HCT116 (cell line): ENCODE data around the gene VPS26A. TPM values are rescaled to one million over a fixed set of nuclear protein-coding genes. Genes with fewer than 3 reads are reported as not detected.

ENCODE experiments used
- ATAC-seq: fragments of 200-7000 bp; cut with Tn5 transposase; 2 replicates; pipeline ENCODE4 v1.9.1; 2020; ENCODE audit warnings: mild to moderate bottlenecking, moderate library complexity
- BruUV-seq: library from RNA; stranded (reverse); fragments of 400-500 nt; replicated peaks from 2 replicates; lab custom pipeline; 2021; lab: Mats Ljungman, UMichigan
- CTCF ChIA-PET: fragments of 300-600 bp; sonication (Branson Sonifier 250); formaldehyde crosslinking; loops from one replicate; lab custom pipeline; 2021; ENCODE audit warnings: antibody characterized with exemption; lab: Charles Lee
- POLR2A ChIA-PET: fragments of 300-600, 350-600 bp; sonication (Branson Sonifier 250); formaldehyde crosslinking; loops from one replicate; lab custom pipeline; 2021; ENCODE audit warnings: antibody characterized with exemption; lab: Charles Lee
- RAD21 ChIA-PET, 2 experiments: fragments of 300-600 bp; sonication (Branson Sonifier 250); formaldehyde crosslinking; loops; one replicate each; lab custom pipeline; 2023; ENCODE audit warnings: low total read pairs in 2 of 2; ENCODE audit not compliant: uncharacterized antibody in 2 of 2, unreplicated experiment in 2 of 2, low non-redundant PET in 1 of 2; lab: Charles Lee
- DNase-seq: peaks from one replicate; pipeline ENCODE4 v3.0.0-alpha.2; 2010; ENCODE audit warnings: low read depth, low spot score
- H2AFZ ChIP-seq: fragments of 200-600 bp; shearing (Covaris generic), sonication (generic); 2 replicates; pipeline ENCODE4 v1.6.1; 2017; ENCODE audit warnings: low read depth, mixed run types, mixed read lengths, antibody characterized with exemption, low read length; ENCODE audit not compliant: poor library complexity, severe bottlenecking
- H3K27ac ChIP-seq: 2 replicates; pipeline ENCODE4 v1.5.1; 2012; ENCODE audit warnings: low read depth, low read length
- H3K27me3 ChIP-seq: fragments of 200-600 bp; sonication (generic); 2 replicates; pipeline ENCODE4 v1.6.1; 2016; ENCODE audit warnings: mixed run types, low read length, mixed read lengths; ENCODE audit not compliant: insufficient read depth
- H3K36me3 ChIP-seq, 2 experiments: fragments of 200-500 bp in 1 of 2; fragments of 200-600 bp in 1 of 2; sonication (Bioruptor generic) in 1 of 2; sonication (generic) in 1 of 2; 2 replicates each; pipeline versions ENCODE4 v1.5.1 to v1.6.1; 2014 to 2016; ENCODE audit warnings: low read length in 2 of 2, inconsistent platforms in 1 of 2, mixed read lengths in 1 of 2, mixed run types in 1 of 2; ENCODE audit not compliant: insufficient read depth in 2 of 2, control insufficient read depth in 1 of 2
- H3K4me1 ChIP-seq, 2 experiments: fragments of 200-600 bp in 1 of 2; sonication (generic) in 1 of 2; 2 replicates each; pipeline versions ENCODE4 v1.5.1 to v1.6.1; 2012 to 2017; ENCODE audit warnings: low read length in 2 of 2, inconsistent platforms in 1 of 2, mild to moderate bottlenecking in 1 of 2, mixed read lengths in 1 of 2, mixed run types in 1 of 2, moderate library complexity in 1 of 2; ENCODE audit not compliant: insufficient read depth in 2 of 2, control insufficient read depth in 1 of 2
- H3K4me2 ChIP-seq: fragments of 200-600 bp; sonication (generic); 2 replicates; pipeline ENCODE4 v1.6.1; 2017; ENCODE audit warnings: mixed run types, low read length, mixed read lengths
- H3K4me3 ChIP-seq, 2 experiments: fragments of 200-600 bp in 1 of 2; sonication (generic) in 1 of 2; replicated peaks in 1 of 2; 2 replicates each; pipeline ENCODE4 v1.5.1; 2011 to 2016; ENCODE audit warnings: low read length in 2 of 2, control low read depth in 1 of 2, low read depth in 1 of 2, mild to moderate bottlenecking in 1 of 2, mixed read lengths in 1 of 2, mixed run types in 1 of 2
- H3K79me2 ChIP-seq: fragments of 200-600 bp; sonication (generic); 2 replicates; pipeline ENCODE4 v1.6.1; 2017; ENCODE audit warnings: mild to moderate bottlenecking, mixed run types, low read length, moderate library complexity, mixed read lengths; ENCODE audit not compliant: insufficient read depth
- H3K9ac ChIP-seq: fragments of 200-600 bp; sonication (generic); 2 replicates; pipeline ENCODE4 v1.6.1; 2016; ENCODE audit warnings: low read length, mixed read lengths
- H3K9me2 ChIP-seq: fragments of 200-600 bp; sonication (generic), shearing (Covaris generic); 2 replicates; pipeline ENCODE4 v1.6.1; 2017; ENCODE audit warnings: mixed run types, mild to moderate bottlenecking, moderate library complexity; ENCODE audit not compliant: insufficient read depth
- H3K9me3 ChIP-seq, 2 experiments: fragments of 200-500 bp in 1 of 2; fragments of 200-600 bp in 1 of 2; sonication (Bioruptor generic) in 1 of 2; sonication (generic) in 1 of 2; 2 replicates each; pipeline ENCODE4 v1.6.1; 2014 to 2017; ENCODE audit warnings: low read length in 2 of 2, mixed read lengths in 2 of 2, inconsistent platforms in 1 of 2, low read depth in 1 of 2, mild to moderate bottlenecking in 1 of 2, mixed run types in 1 of 2, moderate library complexity in 1 of 2; ENCODE audit not compliant: control insufficient read depth in 1 of 2, insufficient read depth in 1 of 2
- H4K20me1 ChIP-seq: fragments of 200-600 bp; sonication (generic), shearing (Covaris generic); 2 replicates; pipeline ENCODE4 v1.6.1; 2017; ENCODE audit warnings: mixed run types, mild to moderate bottlenecking, moderate library complexity; ENCODE audit not compliant: insufficient read depth
- ATF3 ChIP-seq: IDR thresholded peaks from 2 replicates; pipeline ENCODE4 v1.6.1; 2012
- ELF1 ChIP-seq: IDR thresholded peaks from 2 replicates; pipeline ENCODE4 v1.6.1; 2012; ENCODE audit warnings: low read depth, borderline replicate concordance
- EZH2 ChIP-seq: fragments of 200-600 bp; sonication (generic); IDR thresholded peaks from 2 replicates; pipeline ENCODE4 v1.6.1; 2017; ENCODE audit warnings: antibody characterized with exemption, mixed run types
- JUND ChIP-seq: IDR thresholded peaks from 2 replicates; pipeline ENCODE4 v1.6.1; 2012
- POLR2AphosphoS5 ChIP-seq: IDR thresholded peaks from 2 replicates; pipeline ENCODE4 v1.6.1; 2011; ENCODE audit warnings: mild to moderate bottlenecking, low read depth, low read length, moderate library complexity
- SIN3A ChIP-seq: IDR thresholded peaks from 2 replicates; pipeline ENCODE4 v1.6.1; 2012; ENCODE audit warnings: low read depth
- TCF7L2 ChIP-seq: IDR thresholded peaks from 2 replicates; pipeline ENCODE4 v1.7.0; 2011; ENCODE audit warnings: borderline replicate concordance, inconsistent platforms; ENCODE audit not compliant: insufficient read depth, insufficient read length; ENCODE audit errors: extremely low read depth
- ZBTB33 ChIP-seq: IDR thresholded peaks from 2 replicates; pipeline ENCODE4 v1.6.1; 2011; ENCODE audit warnings: mild to moderate bottlenecking, low read length, moderate library complexity; ENCODE audit not compliant: insufficient replicate concordance; ENCODE audit errors: extremely low read depth
- ZNF274 ChIP-seq: fragments of 200-500 bp; sonication (Bioruptor generic); IDR thresholded peaks from 2 replicates; pipeline ENCODE4 v1.6.1; 2014; ENCODE audit warnings: mild to moderate bottlenecking, low read depth, low read length, inconsistent platforms
- intact Hi-C: fragments of 100-400 bp; cut with micrococcal nuclease; formaldehyde crosslinking; loops from 2 replicates; pipeline ENCODE4 v1.10.0; 2022
- total RNA-seq: library from RNA; stranded (reverse); gene quantifications from one replicate; pipeline ENCODE4 v1.2.1, GENCODE V29; 2021; ENCODE audit not compliant: unreplicated experiment

Gene VPS26A
- total RNA-seq, 1 experiment from 2014 or later, result 65.1 TPM

- intact Hi-C loops, result no loop called here
- CTCF ChIA-PET, result no interaction called here
These were observed 6.3 kb downstream of the VPS26A start for GRCh38 chr10:69130251-69130650.

GRCh38 chr10:69139961-69140360 lies 16.0 kb downstream of the VPS26A start:
- no peak overlapping the region for H3K27ac ChIP-seq
- H3K36me3 ChIP-seq, result peaks cover 0 to 4% of the 10 kb centered on the region in 2 experiments; a peak in 2 of 4 replicates
- no peaks in the 10 kb centered on the region for H3K9me3 ChIP-seq
- H3K4me3 ChIP-seq, result no peak overlapping the region
- H3K27me3 ChIP-seq, result no peaks in the 10 kb centered on the region
- H3K4me2 ChIP-seq, result no peak overlapping the region
- TF ChIP-seq ELF1 (no peak), ATF3 (no peak), ZBTB33 (no peak), ZNF274 (no peak), EZH2 (no peak), JUND (no peak), POLR2AphosphoS5 (no peak)
- TF ChIP-seq, all 23 proteins: peak for 0
- ChIA-PET POLR2A (interaction anchor here (0.6 kb wide), 2 partner anchors 9 to 64 kb away, joined by 3 read pairs; no protein-coding TSS in a partner anchor), CTCF (no interaction called here), RAD21 (no interaction called here)
- DNase-seq, result no peak
- Histone ChIP-seq H3K4me1 (no peaks in the 10 kb centered on the region), H2AFZ (no peak overlapping the region), H3K9ac (no peak overlapping the region), H3K9me2 (no peaks in the 10 kb centered on the region), H4K20me1 (no peaks in the 10 kb centered on the region), H3K79me2 (peaks cover 48% of the 10 kb centered on the region)
- ATAC-seq, result no peak
- intact Hi-C loops, result no loop called here
- BruUV-seq, result no TSS peak

More at GRCh38 chr10:69130251-69130650, 6.3 kb downstream of the VPS26A start:
- RAD21 ChIA-PET, result no interaction called here
- DNase-seq (no peak), ATAC-seq (no peak)
- Histone ChIP-seq H3K27me3 (no peaks in the 10 kb centered on the region), H3K36me3 (peaks cover 0 to 10% of the 10 kb centered on the region in 2 experiments; a peak in 2 of 4 replicates), H3K79me2 (peaks cover 94% of the 10 kb centered on the region), H3K4me1 (peaks cover 4 to 12% of the 10 kb centered on the region in 2 experiments; a peak in 3 of 4 replicates), H2AFZ (no peak overlapping the region), H3K9ac (no peak overlapping the region), H4K20me1 (0 out of 2 replicates have a peak, but pooled peaks cover 8% of the 10 kb centered on the region), H3K4me2 (no peak overlapping the region), H3K9me3 (no peaks in the 10 kb centered on the region), H3K4me3 (no peak overlapping the region), H3K9me2 (no peaks in the 10 kb centered on the region), H3K27ac (no peak overlapping the region)
- TF ChIP-seq SIN3A, result no peak
- TF ChIP-seq TCF7L2, result no peak
- no peak for TF ChIP-seq ZNF274
- POLR2A ChIA-PET, result no interaction called here
- BruUV-seq, result no TSS peak
